Stomach (tissue), 4 donors: ENCODE results near the gene NDFIP1.

Experiments used
- CTCF ChIP-seq, 7 experiments: fragments of 450-650 bp in 4 of 7; fragments of 200-600 bp in 3 of 7; sonication (generic) in 3 of 7; IDR thresholded peaks; one replicate each; pipeline ENCODE4 v1.5.1; 2016 to 2019; ENCODE audit warnings: antibody characterized with exemption in 7 of 7, control low read depth in 2 of 7, mild to moderate bottlenecking in 1 of 7
- POLR2A ChIP-seq, 4 donors: fragments of 450-650 bp; IDR thresholded peaks; one replicate each; pipeline ENCODE4 v1.6.1; 2016; ENCODE audit warnings: antibody characterized with exemption in 4 of 4, control low read depth in 2 of 4, mild to moderate bottlenecking in 1 of 4, moderate library complexity in 1 of 4
- POLR2AphosphoS5 ChIP-seq, 3 donors: sonication (generic); formaldehyde crosslinking; IDR thresholded peaks; one replicate each; pipeline ENCODE4 v1.6.1; 2016; ENCODE audit warnings: antibody characterized with exemption in 3 of 3

- TF ChIP-seq CTCF (IDR thresholded peaks at IDR 0.05) (no peak), POLR2AphosphoS5 (IDR thresholded peaks at IDR 0.05) (no peak), POLR2A (IDR thresholded peaks at IDR 0.05) (no peak)
Measured at GRCh38 chr5:142181547-142182163, 73.1 kb downstream of the NDFIP1 start.
